Stimulated activated CD4-positive, alpha-beta T cell treated with anti-CD3 and anti-CD28 coated beads, TNF-alpha, amount 100 ng/mL, for 24 hours (primary cell): ENCODE results near the gene ANXA4.

Experiments used
- DNase-seq, 3 experiments: peaks; one replicate each; pipeline ENCODE4 v3.0.0-alpha.2; 2020; ENCODE audit warnings: low read depth in 3 of 3

The ANXA4 gene

DNA sequence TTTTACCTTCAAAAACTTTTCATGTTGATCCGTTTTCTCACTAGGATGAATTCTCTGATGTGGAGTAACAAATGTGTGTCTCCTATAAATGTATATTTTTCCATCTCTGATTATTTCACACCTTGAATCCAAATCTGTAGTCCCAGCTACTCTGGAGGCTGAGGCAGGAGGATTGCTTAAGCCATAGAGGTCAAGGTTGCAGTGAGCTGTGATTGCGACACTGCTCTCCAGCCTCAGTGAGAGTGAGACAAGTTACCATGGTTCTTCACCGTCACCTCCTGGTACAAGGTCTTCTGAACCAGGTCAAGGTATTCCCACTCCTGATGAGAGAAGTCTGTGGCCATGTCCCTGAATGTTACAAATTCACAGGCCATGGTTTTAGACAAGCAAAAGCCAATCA, 102.6 kb downstream of the ANXA4 start:
- DNase-seq: no peak

GRCh38 chr2:69846182-69847067, 104.5 kb downstream of the ANXA4 start:
- no peak for DNase-seq

DNA sequence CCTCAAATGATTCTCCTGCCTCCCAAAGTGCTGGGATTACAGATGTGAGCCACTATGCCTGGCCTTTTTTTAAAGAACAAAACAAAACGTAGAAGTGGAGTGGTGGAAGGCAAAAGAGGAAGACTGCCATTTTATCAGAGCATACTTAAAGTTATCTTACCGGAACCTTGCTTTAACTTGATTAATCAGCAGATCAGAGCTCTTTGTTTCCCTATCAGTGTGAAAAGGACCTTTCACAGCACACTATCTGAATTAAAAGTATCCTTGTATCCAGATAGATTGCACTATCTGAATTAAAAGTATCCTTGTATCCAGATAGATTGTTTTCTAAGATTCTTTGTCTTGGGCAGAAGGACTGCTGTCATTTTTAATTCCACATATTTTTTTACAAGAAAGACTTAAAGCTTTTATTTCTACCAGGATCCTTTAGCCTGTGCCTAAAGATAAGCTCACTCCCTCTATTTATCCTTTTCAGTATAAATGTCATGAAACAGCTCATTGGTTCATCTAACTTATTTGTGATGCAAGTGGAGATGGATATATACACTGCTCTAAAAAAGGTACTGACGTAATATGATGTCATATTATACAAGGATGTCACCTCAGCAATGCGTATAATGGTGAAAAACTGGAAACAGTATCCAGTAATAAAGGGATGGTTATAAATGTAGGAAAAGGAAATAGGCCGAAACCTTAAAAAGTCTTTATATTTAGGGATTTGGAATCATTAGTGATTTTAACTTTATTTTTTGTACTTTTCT, 105.3 kb downstream of the ANXA4 start:
- no peak for DNase-seq

- no peak for DNase-seq
Observed at GRCh38 chr2:69848186-69848790, 106.4 kb downstream of the ANXA4 start.

GRCh38 chr2:69858261-69858660, 116.3 kb downstream of the ANXA4 start:
- no peak for DNase-seq

DNA sequence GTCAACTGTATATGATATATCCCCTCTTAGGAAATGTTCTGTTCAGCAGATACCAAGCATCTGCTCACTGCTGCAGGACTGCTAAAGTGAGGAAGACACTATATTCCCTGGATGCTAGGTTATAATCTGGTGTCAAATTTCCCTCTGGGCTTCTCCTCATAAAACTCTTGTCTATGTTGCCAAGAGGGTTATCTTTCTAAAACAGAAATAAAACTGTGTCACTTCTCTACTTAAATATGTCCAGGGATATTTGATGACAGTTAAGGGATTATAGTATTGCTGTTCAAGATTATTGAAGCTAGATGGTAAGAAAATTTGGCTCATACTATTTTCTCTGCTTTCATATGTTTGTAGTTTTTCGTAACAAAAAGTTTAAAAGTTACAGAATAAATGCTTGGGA, 121.4 kb downstream of the ANXA4 start:
- DNase-seq: no peak
